ENCODE data around the gene LRP2BP. TPM values are rescaled to one million over a fixed set of nuclear protein-coding genes. Genes with fewer than 3 reads are reported as not detected.

The LRP2BP gene
- 0.05 to 0.31 TPM (median 0.10 TPM) in 5 replicates for total RNA-seq (2022; extraction: Qiagen RNA extraction; ENCODE audit: low read depth)

DNA sequence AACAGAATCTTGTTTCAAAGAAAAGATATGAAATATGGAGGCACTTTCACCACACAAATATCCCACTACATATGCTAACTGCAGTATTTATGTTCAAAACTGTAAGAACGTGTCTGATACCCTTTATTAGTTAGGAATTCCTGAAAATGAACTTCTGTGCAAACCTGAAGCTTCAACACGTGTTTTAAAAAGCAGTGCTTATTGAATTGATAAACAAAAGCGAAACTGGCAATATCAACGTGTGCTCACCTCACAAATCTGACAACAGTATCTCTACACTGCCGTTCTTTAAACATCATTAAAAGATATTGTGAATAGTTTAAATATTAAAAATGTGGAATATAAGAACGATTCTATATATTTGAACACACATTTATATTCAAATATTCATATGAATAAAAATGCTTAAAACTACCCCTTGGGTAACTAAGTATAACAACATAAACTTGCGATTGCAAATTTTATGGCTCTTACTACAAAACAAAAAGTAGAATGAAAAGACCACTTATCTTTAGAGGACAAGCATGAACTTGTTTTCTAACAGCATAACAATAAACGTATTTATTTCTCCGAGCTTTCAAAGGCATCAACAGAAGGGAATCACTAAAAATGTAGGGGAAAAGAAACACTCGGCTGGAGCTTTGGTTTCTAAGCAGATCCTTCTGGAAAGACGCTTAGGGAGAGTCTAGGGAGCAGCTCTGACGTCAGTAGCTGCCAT is at the start of gene LRP2BP:
Gene LRP2BP, minus strand, starts transcription at position 687 of the 718 bp plus-strand sequence. CDS start 17,738 bp downstream, outside the sequence.

DNA sequence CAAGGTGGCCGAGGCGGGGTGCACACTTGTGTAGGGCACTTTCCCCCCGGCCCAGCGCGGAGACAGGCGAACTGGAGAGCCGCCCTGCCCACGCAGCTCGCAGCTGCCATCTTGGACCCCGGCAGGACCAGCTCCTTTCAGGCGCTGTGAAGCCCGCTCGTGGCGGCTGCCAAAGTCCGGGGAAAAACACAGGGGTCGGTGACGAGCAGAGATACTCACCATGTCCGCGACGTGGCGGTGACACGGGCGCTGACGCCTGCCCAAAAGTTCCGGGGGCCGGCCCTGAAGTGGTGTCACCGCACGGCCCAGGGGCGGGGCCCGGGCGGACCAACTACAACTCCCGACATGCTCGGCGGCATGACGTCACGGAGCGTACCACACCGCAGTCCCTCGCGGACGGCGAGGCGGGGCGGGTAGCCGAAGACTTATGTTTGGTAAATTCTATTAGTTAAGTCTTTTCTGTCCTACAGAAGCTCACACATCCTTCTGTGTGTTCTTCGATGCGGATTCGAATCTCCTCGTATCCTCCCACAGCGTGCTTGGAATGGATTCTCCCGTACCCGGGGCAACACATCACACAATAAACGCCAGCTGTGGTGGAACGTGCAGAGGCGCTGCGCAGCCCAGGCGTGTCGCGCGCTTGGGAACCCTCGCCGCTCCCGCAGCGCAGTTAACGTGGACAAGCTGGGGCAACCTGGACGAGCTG is 30.1 kb upstream of the LRP2BP start, which contains the start of gene UFSP2:
Gene UFSP2, minus strand, starts transcription at position 318 of the 706 bp plus-strand sequence. Its CDS starts 96 bp downstream, at position 222.

DNA sequence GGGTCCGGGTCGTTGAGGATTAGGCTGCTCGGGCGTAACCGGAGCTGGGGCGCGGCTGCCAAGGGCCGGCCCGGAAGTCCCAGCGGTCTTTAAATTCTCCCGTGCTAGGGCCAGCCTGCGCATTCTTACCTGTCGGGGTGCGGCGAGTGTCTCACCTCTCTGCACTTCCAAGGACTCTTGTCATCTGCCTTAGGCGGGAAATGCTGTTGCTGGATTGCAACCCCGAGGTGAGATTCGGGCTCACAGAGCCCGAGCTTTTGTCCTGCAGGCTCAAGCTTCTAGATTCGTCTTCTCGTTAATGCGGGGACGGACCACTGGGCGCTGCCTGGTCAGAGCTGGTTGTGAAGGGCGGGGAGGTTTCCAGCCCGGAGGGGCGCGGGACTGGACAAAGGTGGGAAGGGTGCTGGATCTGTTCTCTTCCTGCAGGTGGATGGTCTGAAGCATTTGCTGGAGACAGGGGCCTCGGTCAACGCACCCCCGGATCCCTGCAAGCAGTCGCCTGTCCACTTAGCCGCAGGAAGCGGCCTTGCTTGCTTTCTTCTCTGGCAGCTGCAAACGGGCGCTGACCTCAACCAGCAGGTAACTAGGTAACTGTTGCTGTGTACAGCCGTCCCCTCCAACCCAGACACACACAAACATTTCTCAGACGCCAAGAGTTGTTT is 1.1 kb upstream of the LRP2BP start, which contains the start of gene ANKRD37:
Gene ANKRD37, plus strand, starts transcription at position 118 of the 662 bp plus-strand sequence. Its CDS starts 83 bp downstream, at position 201.

Other genes with a start within 250 kb of the LRP2BP start
- gene CFAP97, start 191.9 kb downstream of the LRP2BP start, total RNA-seq (2022; extraction: Qiagen RNA extraction; ENCODE audit: low read depth), result 5.6 to 14.6 TPM (median 12.3 TPM) in 5 replicates
- gene SNX25, start 186.3 kb downstream of the LRP2BP start, total RNA-seq (2022; extraction: Qiagen RNA extraction; ENCODE audit: low read depth), result 7.7 to 8.7 TPM (median 7.9 TPM) in 5 replicates
- gene ANKRD37, start 917 bp upstream of the LRP2BP start, total RNA-seq (2022; extraction: Qiagen RNA extraction; ENCODE audit: low read depth), result 2.6 to 4.4 TPM (median 3.4 TPM) in 5 replicates
- 11.1 to 17.2 TPM (median 14.6 TPM) in 5 replicates for gene UFSP2, start 30.0 kb upstream of the LRP2BP start, total RNA-seq (2022; extraction: Qiagen RNA extraction; ENCODE audit: low read depth)
- gene CCDC110, start 75.8 kb upstream of the LRP2BP start, total RNA-seq (2022; extraction: Qiagen RNA extraction; ENCODE audit: low read depth), result not detected in 5 replicates
- 0.08 to 0.24 TPM (median 0.18 TPM) in 5 replicates for gene PDLIM3, start 139.6 kb upstream of the LRP2BP start, total RNA-seq (2022; extraction: Qiagen RNA extraction; ENCODE audit: low read depth)

Data from A549 treated with RU486 at 1 μM for 4 hours (cell line).